K562 (cell line): Measurements from ENCODE around the gene PRKCE. TPM values are rescaled to one million over a fixed set of nuclear protein-coding genes. Genes with fewer than 3 reads are reported as not detected.

Experiments
- ATAC-seq: fragments of 200-7000 bp; cut with Tn5 transposase; 3 replicates; pipeline ENCODE4 v1.9.1; 2020; ENCODE audit warnings: moderate library complexity
- BruUV-seq: library from RNA; stranded (reverse); fragments of 400-500 nt; replicated peaks from 2 replicates; lab custom pipeline; 2021; lab: Mats Ljungman, UMichigan
- CTCF ChIA-PET: fragments of 300-600 bp; formaldehyde crosslinking; extraction: SDS; loops from one replicate; lab custom pipeline; 2021; ENCODE audit warnings: low intra/inter-chr PET ratio; lab: Yijun Ruan, JAX
- POLR2A ChIA-PET: fragments of 300-600, 350-650 bp; sonication (Branson Sonifier 250); formaldehyde crosslinking; extraction: SDS; loops from one replicate; lab custom pipeline; 2021; ENCODE audit warnings: antibody characterized with exemption, inconsistent platforms; lab: Yijun Ruan, JAX
- DNase-seq, 4 experiments: peaks; one replicate each; pipeline versions ENCODE4 v3.0.0 to v3.0.0-alpha.2; 2011 to 2018; ENCODE audit warnings: low spot score in 3 of 4, mixed read lengths in 3 of 4; ENCODE audit errors: extremely low read depth in 1 of 4
- FAIRE-seq: peaks from 2 replicates; lab custom pipeline; 2011; peaks lifted over from hg19 to GRCh38; lab: Jason Lieb, UNC
- H2AFZ ChIP-seq: 2 replicates; pipeline ENCODE4 v1.6.0; 2011; ENCODE audit warnings: low read depth, low read length, control low read depth, inconsistent platforms
- H3K27ac ChIP-seq: fragments of 200-600 bp; 3 replicates; pipeline ENCODE4 v1.8.0; 2011; ENCODE audit warnings: low read depth, mild to moderate bottlenecking, control low read depth, inconsistent platforms, low read length, moderate library complexity, mixed read lengths; ENCODE audit errors: extremely low read depth
- H3K27me3 ChIP-seq, 2 experiments: fragments of 300-600 bp in 1 of 2; 2 replicates in 1 of 2; 3 replicates in 1 of 2; pipeline versions ENCODE4 v1.6.0 to v1.8.0; 2011; ENCODE audit warnings: inconsistent platforms in 2 of 2, low read length in 2 of 2, mild to moderate bottlenecking in 1 of 2, mixed read lengths in 1 of 2, moderate library complexity in 1 of 2; ENCODE audit not compliant: control insufficient read depth in 2 of 2, insufficient read depth in 2 of 2
- H3K36me3 ChIP-seq: fragments of 300-600 bp; 3 replicates; pipeline ENCODE4 v1.8.0; 2011; ENCODE audit warnings: mild to moderate bottlenecking, low read length, inconsistent platforms; ENCODE audit not compliant: control insufficient read depth, insufficient read depth
- H3K4me1 ChIP-seq, 2 experiments: fragments of 200-600 bp in 1 of 2; replicated peaks in 1 of 2; 2 replicates in 1 of 2; 3 replicates in 1 of 2; pipeline versions ENCODE4 v1.5.1 to v1.8.0; 2011; ENCODE audit warnings: inconsistent platforms in 2 of 2, low read length in 2 of 2, mild to moderate bottlenecking in 1 of 2, mixed read lengths in 1 of 2, moderate library complexity in 1 of 2; ENCODE audit not compliant: control insufficient read depth in 2 of 2, insufficient read depth in 2 of 2
- H3K4me2 ChIP-seq: 2 replicates; pipeline ENCODE4 v1.6.1; 2011; ENCODE audit warnings: low read length, control low read depth, inconsistent platforms, mixed read lengths; ENCODE audit not compliant: insufficient read depth
- H3K4me3 ChIP-seq: fragments of 200-600 bp; sonication (generic), shearing (Covaris generic); 2 replicates; pipeline ENCODE4 v1.5.1; 2016; ENCODE audit warnings: control low read depth, inconsistent platforms
- H3K79me2 ChIP-seq: fragments of 200-600 bp; 3 replicates; pipeline ENCODE4 v1.8.0; 2011; ENCODE audit warnings: low read length, inconsistent platforms; ENCODE audit not compliant: control insufficient read depth, insufficient read depth
- H3K9ac ChIP-seq, 2 experiments: 2 replicates each; pipeline versions ENCODE4 v1.6.0 to v1.6.1; 2011; ENCODE audit warnings: low read depth in 2 of 2, low read length in 2 of 2, control low read depth in 1 of 2, inconsistent platforms in 1 of 2, mild to moderate bottlenecking in 1 of 2, mixed read lengths in 1 of 2; ENCODE audit not compliant: insufficient read depth in 1 of 2
- H3K9me1 ChIP-seq: one replicate; pipeline ENCODE4 v1.6.0; 2011; ENCODE audit warnings: inconsistent platforms, mild to moderate bottlenecking, low read length, moderate library complexity; ENCODE audit not compliant: control insufficient read depth, insufficient read depth
- H3K9me3 ChIP-seq: replicated peaks from 2 replicates; pipeline ENCODE4 v1.5.1; 2011; ENCODE audit warnings: low read depth, low read length, inconsistent platforms; ENCODE audit not compliant: control insufficient read depth, insufficient read depth
- H4K20me1 ChIP-seq: replicated peaks from 2 replicates; pipeline ENCODE4 v1.6.1; 2011; ENCODE audit warnings: low read length, inconsistent platforms, mixed read lengths; ENCODE audit not compliant: control insufficient read depth, insufficient read depth
- CEBPZ ChIP-seq: fragments of 150-350 bp; IDR thresholded peaks from 2 replicates; pipeline ENCODE4 v1.6.1; 2014; ENCODE audit warnings: low read depth, mild to moderate bottlenecking, low read length, borderline replicate concordance
- KAT8 ChIP-seq: fragments of 450-650 bp; IDR thresholded peaks from 2 replicates; pipeline ENCODE4 v1.6.1; 2016; ENCODE audit warnings: low read depth, mild to moderate bottlenecking
- NFYB ChIP-seq: IDR thresholded peaks from 2 replicates; pipeline ENCODE4 v1.6.1; 2011; ENCODE audit warnings: mild to moderate bottlenecking, moderate library complexity; ENCODE audit not compliant: insufficient read length; ENCODE audit errors: extremely low read depth
- PHB2 ChIP-seq: fragments of 450-650 bp; IDR thresholded peaks from 2 replicates; pipeline ENCODE4 v1.6.1; 2017; ENCODE audit warnings: low read depth
- TCFL5 ChIP-seq: fragments of 250-450 bp; sonication (Bioruptor Pico); conservative IDR thresholded peaks from 2 replicates; pipeline ENCODE4 v1.6.1; 2021; ENCODE audit warnings: mild to moderate bottlenecking, moderate library complexity, matching md5 sums
- ZNF561 ChIP-seq: fragments of 450-650 bp; formaldehyde crosslinking; conservative IDR thresholded peaks from 2 replicates; pipeline ENCODE4 v1.4.0; 2020; ENCODE audit warnings: mild to moderate bottlenecking, moderate library complexity
- WGBS: fragments of 100-300 bp; shearing (Covaris generic); methylation state at CpG from one replicate; pipeline ENCODE4 v1.1.6; 2016; ENCODE audit warnings: low coverage, mixed read lengths; ENCODE audit not compliant: insufficient coverage; ENCODE audit errors: missing lambda C conversion rate; 5-methylcytosine and 5-hydroxymethylcytosine counted together
- in situ Hi-C: fragments of 300-500 bp; cut with MboI; formaldehyde crosslinking; loops from 4 replicates; pipeline ENCODE4 v1.15.0; 2018; ENCODE audit warnings: inconsistent platforms, mixed read lengths
- intact Hi-C: fragments of 100-400 bp; cut with micrococcal nuclease; formaldehyde crosslinking; loops from 2 replicates; pipeline ENCODE4 v1.14.2; 2022
- polyA plus RNA-seq, 8 experiments: library from polyadenylated mRNA; depleted of rRNA in 4 of 8; stranded (reverse) in 5 of 8; unstranded in 3 of 8; fragments of >200 nt; fragmentation: Nextera tagmentation in 2 of 8; fragmentation: Illumina TruSeq in 1 of 8; extraction: Ambion mirVana in 2 of 8; extraction: Trizol in 1 of 8; gene quantifications; 2 replicates each; pipeline versions ENCODE4 v1.2.1 to v1.2.3, GENCODE V29; 2011 to 2014; ENCODE audit warnings: inconsistent platforms in 1 of 8, missing spikeins in 1 of 8
- total RNA-seq, 7 experiments: library from RNA; depleted of rRNA in 6 of 7; stranded (reverse); fragments of >200 nt in 6 of 7; fragmentation: Illumina TruSeq in 2 of 7; extraction: Trizol in 2 of 7; gene quantifications; 2 replicates each; pipeline versions ENCODE4 v1.2.1 to v1.2.3, GENCODE V29; 2011 to 2021; ENCODE audit warnings: low replicate concordance in 1 of 7

The PRKCE gene
- total and polyA plus RNA-seq, 9 of the 15 experiments (the other 6 are each of a cell fraction or from before 2014, with no cell fraction given) = 0.06 to 1.0 (median 0.22) TPM; not detected in 1

DNA sequence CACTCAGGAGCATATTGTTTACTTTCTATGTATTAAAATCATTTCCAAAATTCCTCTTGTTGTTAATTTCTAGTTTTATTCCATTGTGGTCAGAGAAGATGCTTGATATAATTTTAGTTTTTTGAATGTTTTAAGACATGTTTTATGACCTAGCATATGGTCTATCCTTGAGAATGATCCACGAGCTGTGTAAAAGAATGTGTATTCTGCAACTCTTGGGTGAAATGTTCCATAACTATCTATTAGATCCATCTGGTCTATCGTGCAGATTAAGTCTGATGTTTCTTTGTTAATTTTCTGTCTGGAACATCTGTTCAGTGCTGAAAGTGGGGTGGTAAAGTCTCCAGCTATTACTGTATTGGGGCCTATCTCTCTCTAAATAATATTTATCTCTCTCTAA, 562.4 kb downstream of the PRKCE start:
- no peak for DNase-seq
- WGBS = 6% methylated on average over 2 of the region's 2 CpGs
- no peak for ATAC-seq
- Histone ChIP-seq H3K79me2 (no peaks in the 10 kb centered on the region), H3K4me3 (no peak overlapping the region), H3K4me1 (no peaks in the 10 kb centered on the region), H2AFZ (no peak overlapping the region), H3K9ac (no peak overlapping the region), H3K27ac (no peak overlapping the region), H3K9me3 (no peaks in the 10 kb centered on the region; the same call in 1 of the 2 replicates), H3K4me2 (no peak overlapping the region), H3K36me3 (no peaks in the 10 kb centered on the region), H3K27me3 (no peaks in the 10 kb centered on the region; a peak in 1 of 5 replicates), H4K20me1 (no peaks in the 10 kb centered on the region), H3K9me1 (no peaks in the 10 kb centered on the region)
- POLR2A ChIA-PET = no interaction called here
- in situ Hi-C loops (no loop called here), intact Hi-C loops (no loop called here)
- no peak for TF ChIP-seq KAT8
- no peak for TF ChIP-seq PHB2
- no peak for TF ChIP-seq ZNF561 (CRISPR knock-in tag)
- TF ChIP-seq NFYB = no peak
- TF ChIP-seq CEBPZ = no peak
- TF ChIP-seq TCFL5 = no peak
- no peak for FAIRE-seq
- no TSS peak for BruUV-seq
- CTCF ChIA-PET = no interaction called here
